Activated T-cell treated with anti-CD3 and anti-CD28 coated beads, Interleukin-2, amount 50 U/mL, for 48 hours (primary cell): ENCODE results near the gene GALR1.

Source experiments
- DNase-seq, 2 experiments: peaks; one replicate each; pipeline ENCODE4 v3.0.0-alpha.2; 2020

The GALR1 gene

DNA sequence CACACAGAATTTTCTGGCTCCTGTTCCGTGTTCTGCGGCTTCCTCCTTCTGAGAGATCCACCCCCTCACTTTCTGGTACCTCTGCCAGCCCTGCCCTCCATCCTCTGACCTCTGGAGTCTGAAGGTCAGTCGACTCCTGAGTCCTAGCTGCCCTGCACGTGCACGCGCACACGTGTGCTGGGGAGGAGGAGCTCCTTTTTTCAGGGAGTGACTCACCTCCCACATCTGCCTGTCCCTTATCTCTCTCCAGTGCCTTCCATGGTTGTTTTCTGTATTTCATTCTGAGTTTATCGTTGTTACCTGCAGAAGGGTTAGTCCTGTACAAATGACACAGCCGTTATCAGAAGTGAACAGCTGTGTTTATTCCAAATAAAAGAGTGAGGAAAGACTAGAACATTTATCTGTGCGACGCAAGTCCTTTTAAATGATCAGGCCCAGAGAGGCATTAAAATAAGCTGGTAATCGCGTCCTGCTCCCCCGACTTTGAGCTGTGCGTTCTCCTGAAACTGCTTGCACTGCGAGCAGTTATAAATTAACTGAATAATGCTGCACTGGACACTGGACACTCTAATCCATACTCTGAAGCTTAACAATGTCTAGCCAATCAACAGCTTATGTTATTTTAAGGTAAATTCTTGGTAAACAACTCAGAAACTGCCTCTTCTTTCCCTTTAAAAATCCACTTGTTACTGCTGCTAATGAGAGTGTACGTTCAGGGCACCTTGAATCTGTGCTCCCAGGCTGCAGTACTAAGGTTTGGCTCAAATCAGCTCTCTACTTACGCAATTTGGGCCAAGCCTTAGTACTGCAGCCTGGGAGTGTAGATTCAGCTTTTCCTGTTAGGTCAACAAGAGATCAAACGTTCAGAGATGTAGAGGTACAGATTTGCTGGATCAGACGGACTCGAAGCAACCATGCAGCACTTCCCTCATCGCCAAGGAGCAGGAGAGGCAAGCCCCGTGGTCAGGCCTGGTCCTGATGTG lies 72.5 kb downstream of the GALR1 start:
- DNase-seq: no peak

DNA sequence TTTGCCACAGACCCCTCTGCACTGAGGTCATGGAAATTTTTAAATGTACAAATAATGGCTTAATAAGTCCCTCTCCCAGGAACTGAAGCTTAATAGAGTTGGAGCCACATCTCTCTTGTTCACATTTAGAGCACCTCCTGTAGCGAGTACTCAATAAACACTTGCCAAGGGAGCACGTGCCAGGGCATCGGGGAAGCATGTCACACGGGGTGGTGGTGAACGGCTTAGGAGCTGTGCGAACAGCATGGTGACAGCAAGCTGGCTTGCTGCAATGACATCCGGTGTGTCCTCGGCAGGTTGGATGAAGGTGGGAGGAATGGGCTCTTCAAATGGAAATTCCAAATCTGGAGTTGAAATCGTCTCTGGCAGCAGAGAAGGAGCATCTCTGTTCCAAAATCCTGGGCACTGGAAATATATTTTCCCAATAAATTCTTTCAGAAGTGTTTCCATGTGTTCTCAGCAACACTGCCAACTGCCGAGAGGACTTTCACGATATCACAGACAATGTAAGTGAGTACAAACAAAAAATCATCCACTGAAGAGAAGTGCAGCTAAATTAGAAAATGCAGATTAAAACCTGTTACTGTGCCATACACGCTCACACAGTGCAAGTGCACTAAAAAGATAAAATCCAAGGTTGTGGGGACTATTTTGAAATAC lies 74.1 kb downstream of the GALR1 start:
- no peak for DNase-seq
